ENCODE measurements around the gene DUSP1.

Gene DUSP1

DNA sequence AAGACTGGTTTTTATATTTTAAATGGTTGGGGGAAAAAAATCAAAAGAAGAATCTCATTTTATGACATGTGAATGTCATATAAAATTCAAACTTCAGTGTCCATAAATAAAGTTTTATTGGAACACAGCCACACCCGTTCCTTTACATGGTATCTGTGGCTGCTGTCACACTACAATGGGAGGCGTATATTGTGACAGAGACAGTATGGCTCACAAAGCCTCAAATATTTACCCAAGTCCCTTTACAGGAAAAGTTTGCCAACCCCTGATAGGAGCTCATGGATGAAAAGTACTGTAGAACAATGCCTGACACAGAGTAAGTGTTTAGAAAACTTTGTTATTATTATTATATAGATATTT, 5.2 kb upstream of the DUSP1 start:
- intact Hi-C loops (cut with DNase I; ENCODE audit: low total_unique reads), result no loop called here
- H3K4me3 ChIP-seq, result no peak overlapping the region
- no peaks in the 10 kb centered on the region for H3K27me3 ChIP-seq
- TF ChIP-seq, protein P1, sequence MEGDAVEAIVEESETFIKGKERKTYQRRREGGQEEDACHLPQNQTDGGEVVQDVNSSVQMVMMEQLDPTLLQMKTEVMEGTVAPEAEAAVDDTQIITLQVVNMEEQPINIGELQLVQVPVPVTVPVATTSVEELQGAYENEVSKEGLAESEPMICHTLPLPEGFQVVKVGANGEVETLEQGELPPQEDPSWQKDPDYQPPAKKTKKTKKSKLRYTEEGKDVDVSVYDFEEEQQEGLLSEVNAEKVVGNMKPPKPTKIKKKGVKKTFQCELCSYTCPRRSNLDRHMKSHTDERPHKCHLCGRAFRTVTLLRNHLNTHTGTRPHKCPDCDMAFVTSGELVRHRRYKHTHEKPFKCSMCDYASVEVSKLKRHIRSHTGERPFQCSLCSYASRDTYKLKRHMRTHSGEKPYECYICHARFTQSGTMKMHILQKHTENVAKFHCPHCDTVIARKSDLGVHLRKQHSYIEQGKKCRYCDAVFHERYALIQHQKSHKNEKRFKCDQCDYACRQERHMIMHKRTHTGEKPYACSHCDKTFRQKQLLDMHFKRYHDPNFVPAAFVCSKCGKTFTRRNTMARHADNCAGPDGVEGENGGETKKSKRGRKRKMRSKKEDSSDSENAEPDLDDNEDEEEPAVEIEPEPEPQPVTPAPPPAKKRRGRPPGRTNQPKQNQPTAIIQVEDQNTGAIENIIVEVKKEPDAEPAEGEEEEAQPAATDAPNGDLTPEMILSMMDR (IDR thresholded peaks at IDR 0.05), result no peak
- peaks cover 8 to 71% (median 34%) of the 10 kb centered on the region in 4 donors for H3K4me1 ChIP-seq
- no peak for DNase-seq
- peak overlapping the region; percentile 96 to 98 for H3K27ac ChIP-seq
- H3K9me3 ChIP-seq, result no peaks in the 10 kb centered on the region
- H3K36me3 ChIP-seq, result no peaks in the 10 kb centered on the region

GRCh38 chr5:172775326-172776234, 4.6 kb upstream of the DUSP1 start:
- Histone ChIP-seq H3K36me3 (peaks cover 0 to 3% (median 2%) of the 10 kb centered on the region in 3 donors), H3K4me1 (peaks cover 8 to 71% (median 34%) of the 10 kb centered on the region in 4 donors), H3K4me3 (no peak overlapping the region), H3K27ac (peak overlapping the region; percentile 96 to 98), H3K27me3 (no peaks in the 10 kb centered on the region), H3K9me3 (no peaks in the 10 kb centered on the region)
- TF ChIP-seq, protein P1 (IDR thresholded peaks at IDR 0.05), result no peak
- peak; percentile 94 to 97 for DNase-seq
- intact Hi-C loops (cut with DNase I; ENCODE audit: low total_unique reads), result no loop called here

DNA sequence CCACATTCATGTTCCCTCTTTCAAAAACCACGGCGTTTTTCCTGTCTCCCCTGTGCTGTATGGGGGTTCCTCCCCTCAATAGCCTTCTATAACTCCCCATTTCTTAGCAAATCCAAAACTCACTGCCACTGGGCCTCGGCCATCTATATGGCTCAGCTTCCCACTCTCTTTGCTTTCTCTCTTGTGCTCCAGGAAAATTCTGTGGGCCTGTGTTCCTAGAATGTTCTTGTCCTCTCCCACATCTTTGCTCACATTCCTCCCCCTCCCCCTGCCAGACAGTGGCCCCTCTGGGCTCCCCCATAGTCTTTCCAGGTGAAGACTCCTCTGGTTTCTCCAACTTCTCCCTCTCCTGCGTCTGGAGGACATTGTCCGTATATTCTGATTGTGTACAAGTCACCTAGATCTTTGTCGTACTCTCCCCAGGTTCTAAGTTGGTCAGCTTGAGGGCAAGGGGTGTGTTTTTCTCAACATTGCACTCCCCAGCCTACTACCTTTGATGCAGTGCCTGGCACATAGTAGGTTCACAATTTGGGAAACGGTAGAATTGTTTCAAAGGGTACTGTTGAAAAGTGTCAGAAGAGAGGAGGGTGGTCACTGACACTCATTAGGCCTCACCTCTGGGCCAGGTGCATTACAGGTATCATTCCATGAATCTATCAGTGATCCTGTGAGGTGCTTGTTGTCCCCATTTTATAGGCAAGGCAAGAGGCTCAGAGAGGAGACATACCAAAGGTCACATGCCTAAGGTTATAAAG, 3.7 kb upstream of the DUSP1 start:
- DNase-seq, result peak in 1 of 2 donors; percentile 62
- Histone ChIP-seq H3K4me1 (peaks cover 8 to 71% (median 34%) of the 10 kb centered on the region in 4 donors), H3K9me3 (no peaks in the 10 kb centered on the region), H3K27ac (peak overlapping the region; percentile 96 to 98), H3K27me3 (no peaks in the 10 kb centered on the region), H3K36me3 (peaks cover 6 to 12% (median 11%) of the 10 kb centered on the region in 3 donors), H3K4me3 (no peak overlapping the region)
- intact Hi-C loops (cut with DNase I; ENCODE audit: low total_unique reads), result no loop called here
- TF ChIP-seq, protein P1 (IDR thresholded peaks at IDR 0.05), result no peak

DNA sequence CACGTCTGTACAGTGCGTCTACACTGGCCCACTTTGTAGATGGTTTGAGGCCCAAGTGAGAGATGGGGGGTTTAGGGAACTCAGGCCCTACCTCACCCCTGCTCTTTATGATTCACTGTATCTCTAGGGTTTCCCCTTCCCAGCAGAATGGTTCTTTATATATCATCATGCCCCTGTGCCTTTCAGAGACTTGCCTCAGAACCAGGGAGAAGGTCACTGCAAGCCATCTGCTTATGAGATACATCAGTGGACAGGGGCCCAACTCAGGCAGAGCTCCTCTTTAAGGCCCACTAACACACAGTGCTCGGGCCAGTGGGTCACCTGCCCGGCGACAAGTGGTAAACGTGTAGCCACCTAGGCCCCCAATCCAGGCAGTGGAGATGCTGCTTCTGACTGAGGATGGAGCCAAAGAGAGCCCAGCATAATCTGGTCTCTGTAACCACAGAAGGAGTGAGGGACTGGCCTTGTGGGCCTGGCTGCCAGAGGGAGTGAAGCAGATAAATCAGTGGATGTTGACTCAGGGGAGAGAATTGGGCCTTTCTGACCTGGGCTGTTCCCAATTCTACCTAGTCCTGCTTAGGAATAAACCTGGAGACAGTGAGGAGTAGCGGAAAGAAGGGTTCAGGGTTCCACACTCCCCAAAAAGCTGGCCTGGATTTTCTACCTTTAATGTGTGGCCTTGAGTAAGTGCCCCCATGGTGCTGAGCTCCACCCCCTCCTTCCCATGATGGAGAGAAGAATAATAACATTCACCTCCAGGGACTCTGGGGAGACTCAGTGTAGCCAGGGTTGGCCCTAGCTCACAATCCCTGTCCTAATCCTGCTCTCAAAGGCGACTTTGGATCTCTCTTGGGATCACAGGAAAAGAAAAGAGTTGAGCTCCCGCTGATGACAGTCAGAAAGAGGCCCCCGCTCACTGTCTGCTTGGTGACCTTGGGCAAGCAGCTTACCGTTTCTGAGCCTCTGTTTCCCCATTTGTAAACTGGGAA, 2.8 kb upstream of the DUSP1 start:
- no peak overlapping the region for H3K4me3 ChIP-seq
- peaks cover 16 to 21% (median 20%) of the 10 kb centered on the region in 3 donors for H3K36me3 ChIP-seq
- peak in 1 of 2 donors; percentile 68 for DNase-seq
- H3K27ac ChIP-seq, result peak overlapping the region; percentile 96 to 98
- peaks cover 8 to 71% (median 34%) of the 10 kb centered on the region in 4 donors for H3K4me1 ChIP-seq
- intact Hi-C loops (cut with DNase I; ENCODE audit: low total_unique reads), result loop anchor here (2.0 kb wide), 1 partner anchor 129 kb away; no protein-coding TSS in a partner anchor
- no peaks in the 10 kb centered on the region for H3K9me3 ChIP-seq
- no peaks in the 10 kb centered on the region for H3K27me3 ChIP-seq
- TF ChIP-seq, protein P1 (IDR thresholded peaks at IDR 0.05), result no peak
